Gastrocnemius medialis (tissue), 4 donors: ENCODE data around the gene CHST15.

Experiments
- CTCF ChIP-seq, 5 experiments: fragments of 450-650 bp in 3 of 5; fragments of 200-600 bp in 2 of 5; sonication (generic) in 2 of 5; IDR thresholded peaks in 4 of 5; conservative IDR thresholded peaks in 1 of 5; 1 replicate in 4 of 5; 2 replicates in 1 of 5; pipeline ENCODE4 v1.5.1; 2016 to 2019; ENCODE audit warnings: antibody characterized with exemption in 5 of 5, mild to moderate bottlenecking in 3 of 5, moderate library complexity in 3 of 5
- POLR2A ChIP-seq, 2 donors: fragments of 450-650 bp; IDR thresholded peaks; one replicate each; pipeline ENCODE4 v1.6.1; 2017; ENCODE audit warnings: antibody characterized with exemption in 2 of 2, mild to moderate bottlenecking in 2 of 2, moderate library complexity in 2 of 2

GRCh38 chr10:124099604-124100003 lies 6.2 kb upstream of the CHST15 start:
- TF ChIP-seq CTCF (IDR thresholded peaks at IDR 0.05 in 4 of 5, conservative IDR thresholded peaks at IDR 0.05 in 1 of 5) (no peak), POLR2A (IDR thresholded peaks at IDR 0.05) (no peak)
